HepG2 (cell line): Measurements from ENCODE around the gene TRIM37. TPM values are rescaled to one million over a fixed set of nuclear protein-coding genes. Genes with fewer than 3 reads are reported as not detected.

Experiments used
- ATAC-seq: fragments of 200-7000 bp; cut with Tn5 transposase; 3 replicates; pipeline ENCODE4 v1.9.1; 2020; ENCODE audit warnings: mild to moderate bottlenecking, moderate library complexity
- BruUV-seq: library from RNA; stranded (reverse); fragments of 400-500 nt; replicated peaks from 2 replicates; lab custom pipeline; 2021; lab: Mats Ljungman, UMichigan
- CTCF ChIA-PET: fragments of 300-600 bp; formaldehyde crosslinking; extraction: SDS; loops from one replicate; lab custom pipeline; 2021; ENCODE audit warnings: low total read pairs, inconsistent platforms, low intra/inter-chr PET ratio; lab: Yijun Ruan, JAX
- POLR2A ChIA-PET: fragments of 350-600 bp; sonication (Branson Sonifier 250); formaldehyde crosslinking; loops from one replicate; lab custom pipeline; 2020; ENCODE audit warnings: antibody characterized with exemption, inconsistent platforms; lab: Yijun Ruan, JAX
- DNase-seq: peaks from one replicate; pipeline ENCODE4 v3.0.0-alpha.2; 2015; ENCODE audit warnings: low spot score
- FAIRE-seq: peaks from 3 replicates; lab custom pipeline; 2011; peaks lifted over from hg19 to GRCh38; lab: Jason Lieb, UNC
- H2AFZ ChIP-seq: one replicate; pipeline ENCODE4 v1.6.1; 2011; ENCODE audit warnings: low read length, inconsistent platforms
- H3K27ac ChIP-seq: fragments of 300-600 bp; 3 replicates; pipeline ENCODE4 v1.8.0; 2011; ENCODE audit warnings: mixed run types, mild to moderate bottlenecking, mixed read lengths, low read length, inconsistent platforms; ENCODE audit not compliant: insufficient read depth; ENCODE audit errors: extremely low read length
- H3K27me3 ChIP-seq, 2 experiments: fragments of 200-600 bp in 1 of 2; 2 replicates in 1 of 2; 3 replicates in 1 of 2; pipeline versions ENCODE4 v1.6.0 to v1.8.0; 2011; ENCODE audit warnings: low read length in 2 of 2, mild to moderate bottlenecking in 2 of 2, moderate library complexity in 2 of 2, inconsistent platforms in 1 of 2; ENCODE audit not compliant: insufficient read depth in 2 of 2, control insufficient read depth in 1 of 2
- H3K36me3 ChIP-seq, 2 experiments: fragments of 200-600 bp in 1 of 2; replicated peaks in 1 of 2; 2 replicates in 1 of 2; 3 replicates in 1 of 2; pipeline versions ENCODE4 v1.5.1 to v1.8.0; 2011; ENCODE audit warnings: low read length in 2 of 2, inconsistent platforms in 1 of 2; ENCODE audit not compliant: insufficient read depth in 2 of 2, control insufficient read depth in 1 of 2
- H3K4me1 ChIP-seq: 2 replicates; pipeline ENCODE4 v1.5.1; 2012; ENCODE audit warnings: low read length, inconsistent platforms; ENCODE audit not compliant: insufficient read depth
- H3K4me2 ChIP-seq: 2 replicates; pipeline ENCODE4 v1.6.0; 2011; ENCODE audit warnings: low read depth, low read length, inconsistent platforms
- H3K4me3 ChIP-seq, 3 experiments: fragments of 200-600 bp in 1 of 3; sonication (generic), shearing (Covaris generic) in 1 of 3; replicated peaks in 1 of 3; 2 replicates each; pipeline ENCODE4 v1.5.1; 2011 to 2016; ENCODE audit warnings: low read length in 3 of 3, inconsistent platforms in 2 of 3, low read depth in 2 of 3, mild to moderate bottlenecking in 2 of 3, control low read depth in 1 of 3, mixed read lengths in 1 of 3; ENCODE audit not compliant: insufficient read depth in 1 of 3
- H3K79me2 ChIP-seq: one replicate; pipeline ENCODE4 v1.6.1; 2011; ENCODE audit warnings: low read length, inconsistent platforms; ENCODE audit not compliant: insufficient read depth
- H3K9ac ChIP-seq: 2 replicates; pipeline ENCODE4 v1.6.0; 2011; ENCODE audit warnings: mild to moderate bottlenecking, low read depth, low read length, inconsistent platforms; ENCODE audit not compliant: insufficient read depth
- H3K9me3 ChIP-seq: 2 replicates; pipeline ENCODE4 v1.5.1; 2012; ENCODE audit warnings: mild to moderate bottlenecking, low read length
- H4K20me1 ChIP-seq: 2 replicates; pipeline ENCODE4 v1.6.0; 2011; ENCODE audit warnings: inconsistent platforms, mild to moderate bottlenecking, low read length, moderate library complexity; ENCODE audit not compliant: insufficient read depth
- ESRRA ChIP-seq: sonication (generic); formaldehyde crosslinking; IDR thresholded peaks from 2 replicates; pipeline ENCODE4 v1.5.1; 2020; ENCODE audit warnings: mild to moderate bottlenecking, low read depth, missing genetic modification reagents
- IKZF5 ChIP-seq: IDR thresholded peaks from 2 replicates; pipeline ENCODE4 v1.6.1; 2018; ENCODE audit warnings: missing genetic modification reagents, mild to moderate bottlenecking, missing compliant biosample characterization
- MAX ChIP-seq: IDR thresholded peaks from 2 replicates; pipeline ENCODE4 v1.6.1; 2012; ENCODE audit warnings: inconsistent platforms
- NFKBIZ ChIP-seq: IDR thresholded peaks from 2 replicates; pipeline ENCODE4 v1.6.1; 2018; ENCODE audit warnings: missing genetic modification reagents, missing compliant biosample characterization
- PAWR ChIP-seq: sonication (generic); formaldehyde crosslinking; IDR thresholded peaks from 2 replicates; pipeline ENCODE4 v1.4.0; 2020; ENCODE audit warnings: missing genetic modification reagents, mild to moderate bottlenecking, borderline replicate concordance
- RFX5 ChIP-seq: IDR thresholded peaks from 2 replicates; pipeline ENCODE4 v1.6.1; 2011; ENCODE audit warnings: low read depth, low read length, improper control_type of control experiment
- RXRB ChIP-seq: IDR thresholded peaks from 2 replicates; pipeline ENCODE4 v1.6.1; 2016; ENCODE audit warnings: borderline replicate concordance, missing genetic modification reagents, missing compliant biosample characterization
- SOX6 ChIP-seq, 2 experiments: fragments of 450-650 bp in 1 of 2; sonication (generic) in 1 of 2; formaldehyde crosslinking in 1 of 2; IDR thresholded peaks; 2 replicates each; pipeline versions ENCODE4 v1.4.0 to v1.6.1; 2017 to 2020; ENCODE audit warnings: antibody characterized with exemption in 1 of 2, mild to moderate bottlenecking in 1 of 2, missing genetic modification reagents in 1 of 2
- ZMAT5 ChIP-seq: sonication (generic); formaldehyde crosslinking; IDR thresholded peaks from 2 replicates; pipeline ENCODE4 v1.5.0; 2020; ENCODE audit warnings: mild to moderate bottlenecking, low read depth, missing genetic modification reagents, borderline replicate concordance
- ZNF280B ChIP-seq: sonication (generic); formaldehyde crosslinking; IDR thresholded peaks from 2 replicates; pipeline ENCODE4 v1.5.0; 2020; ENCODE audit warnings: missing genetic modification reagents, mild to moderate bottlenecking, borderline replicate concordance
- ZNF460 ChIP-seq: sonication (generic); formaldehyde crosslinking; IDR thresholded peaks from 2 replicates; pipeline ENCODE4 v1.5.1; 2020; ENCODE audit warnings: missing genetic modification reagents, mild to moderate bottlenecking, borderline replicate concordance
- ZNF678 ChIP-seq: sonication (generic); formaldehyde crosslinking; IDR thresholded peaks from 2 replicates; pipeline ENCODE4 v1.4.0; 2020; ENCODE audit warnings: mild to moderate bottlenecking, missing genetic modification reagents
- ZNF709 ChIP-seq: sonication (generic); formaldehyde crosslinking; IDR thresholded peaks from 2 replicates; pipeline ENCODE4 v1.5.0; 2020; ENCODE audit warnings: mild to moderate bottlenecking, missing genetic modification reagents
- ZSCAN29 ChIP-seq: sonication (generic); formaldehyde crosslinking; conservative IDR thresholded peaks from 2 replicates; pipeline ENCODE4 v1.4.0; 2020; ENCODE audit warnings: mild to moderate bottlenecking, missing genetic modification reagents
- WGBS: methylation state at CpG from one replicate; pipeline ENCODE4 v1.1.6; 2017; ENCODE audit warnings: low lambda C conversion rate; 5-methylcytosine and 5-hydroxymethylcytosine counted together
- in situ Hi-C: cut with HindIII; loops from 2 replicates; pipeline ENCODE4 v1.10.0; 2017; ENCODE audit warnings: low pct_unique_long_range_greater_than_20kb; ENCODE audit not compliant: extremely low pct_ligation_motif_present
- intact Hi-C: fragments of 100-400 bp; cut with micrococcal nuclease; formaldehyde crosslinking; loops from one replicate; pipeline ENCODE4 v1.10.0; 2022; ENCODE audit not compliant: unreplicated experiment
- polyA plus RNA-seq, 8 experiments: library from polyadenylated mRNA; depleted of rRNA in 3 of 8; stranded (reverse) in 7 of 8; unstranded in 1 of 8; fragments of >200 nt; fragmentation: Illumina TruSeq in 4 of 8; extraction: Trizol in 4 of 8; gene quantifications; 2 replicates each; pipeline versions ENCODE4 v1.2.1 to v1.2.3, GENCODE V29; 2011 to 2016; ENCODE audit warnings: low read depth in 4 of 8, missing spikeins in 1 of 8, mixed read lengths in 1 of 8; ENCODE audit not compliant: insufficient read depth in 1 of 8
- total RNA-seq, 5 experiments: library from RNA; depleted of rRNA; stranded (reverse); fragments of >200 nt; fragmentation: Illumina TruSeq; extraction: Trizol; gene quantifications; 2 replicates each; pipeline ENCODE4 v1.2.3, GENCODE V29; 2016; ENCODE audit warnings: low read depth in 1 of 5
- TF ChIP-seq, protein P1 (sequence below): sonication (generic); formaldehyde crosslinking; IDR thresholded peaks from 2 replicates; pipeline ENCODE4 v1.5.0; 2020; ENCODE audit warnings: missing genetic modification reagents, mild to moderate bottlenecking, borderline replicate concordance

TRIM37 gene
- total and polyA plus RNA-seq, 2 of the 13 experiments (the other 11 are each of a cell fraction or from before 2014, with no cell fraction given): 12.4 to 39.1 TPM

DNA sequence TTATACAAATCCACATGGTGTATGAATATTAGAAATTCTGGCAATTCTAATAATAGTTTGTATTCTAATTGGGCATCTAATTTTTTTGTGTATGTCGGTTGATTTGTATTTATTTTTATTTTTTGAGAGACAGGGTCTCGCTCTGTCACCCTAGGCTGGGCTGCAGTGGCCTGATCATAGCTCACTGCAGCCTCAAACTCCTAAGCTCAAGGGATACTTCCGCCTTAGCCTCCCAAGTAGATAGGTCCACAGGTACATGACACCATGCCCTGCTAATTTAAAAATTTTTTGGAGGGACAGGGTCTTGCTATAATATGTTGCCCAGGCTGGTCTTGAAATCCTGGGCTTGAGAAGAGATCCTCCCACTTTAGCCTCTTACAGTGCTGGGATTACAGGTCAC lies 104.6 kb downstream of the TRIM37 start:
- CTCF ChIA-PET: interaction anchor here (1.2 kb wide), 1 partner anchor 291 kb away, joined by 3 read pairs; no protein-coding TSS in a partner anchor
- H3K9me3 ChIP-seq: no peaks in the 10 kb centered on the region
- no peak for TF ChIP-seq PAWR
- TF ChIP-seq IKZF5: no peak
- no peak for TF ChIP-seq NFKBIZ (CRISPR knock-in tag)
- TF ChIP-seq ZSCAN29 (CRISPR knock-in tag): no peak
- TF ChIP-seq, protein P1, sequence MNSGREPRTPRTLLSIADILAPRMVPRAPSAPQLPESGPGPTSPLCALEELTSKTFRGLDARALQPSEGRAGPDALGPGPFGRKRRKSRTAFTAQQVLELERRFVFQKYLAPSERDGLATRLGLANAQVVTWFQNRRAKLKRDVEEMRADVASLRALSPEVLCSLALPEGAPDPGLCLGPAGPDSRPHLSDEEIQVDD (CRISPR knock-in tag): no peak
- no peak for TF ChIP-seq RXRB (CRISPR knock-in tag)
- no peak for TF ChIP-seq ZNF709 (CRISPR knock-in tag)
- no peak for TF ChIP-seq RFX5
- TF ChIP-seq ZNF280B (CRISPR knock-in tag): no peak
- no peak for TF ChIP-seq ZNF678 (CRISPR knock-in tag)
- no peak for TF ChIP-seq ZMAT5 (CRISPR knock-in tag)
- TF ChIP-seq MAX: no peak
- TF ChIP-seq ZNF460: no peak
- no peak for TF ChIP-seq ESRRA
- TF ChIP-seq SOX6 (IDR thresholded peaks at IDR 0.05): no peak
- TF ChIP-seq SOX6 (CRISPR knock-in tag; IDR thresholded peaks at IDR 0.05): no peak
- H3K79me2 ChIP-seq: no peaks in the 10 kb centered on the region
- no peaks in the 10 kb centered on the region for H3K4me1 ChIP-seq
- H4K20me1 ChIP-seq: no peaks in the 10 kb centered on the region
- DNase-seq (no peak), FAIRE-seq (no peak), ATAC-seq (no peak)
- no TSS peak for BruUV-seq
- H3K4me2 ChIP-seq: no peak overlapping the region
- H3K9ac ChIP-seq: no peak overlapping the region
- in situ Hi-C loops (loop anchor here (5.0 kb wide), 2 partner anchors 290 to 485 kb away; no protein-coding TSS in a partner anchor), intact Hi-C loops (loop anchor here (10.0 kb wide), 1 partner anchor 427 kb away; no protein-coding TSS in a partner anchor)
- 100% methylated on average over 3 of the region's 3 CpGs for WGBS
- H2AFZ ChIP-seq: no peak overlapping the region
- H3K27me3 ChIP-seq: no peaks in the 10 kb centered on the region
- H3K27ac ChIP-seq: no peak overlapping the region
- H3K36me3 ChIP-seq: peaks cover 0 to 18% of the 10 kb centered on the region in 2 experiments; a peak in 3 of 5 replicates
- H3K4me3 ChIP-seq: no peak overlapping the region
- POLR2A ChIA-PET: no interaction called here
